T-helper 2 cell treated with Interferon-gamma antibody and Interleukin-4, amounts not matched to agents 100 ng/mL and 5 ng/mL, for 36 hours (primary cell): Measurements from ENCODE around the gene EDEM3. TPM values are rescaled to one million over a fixed set of nuclear protein-coding genes. Genes with fewer than 3 reads are reported as not detected.
"Not testable (repeated sequence)": the region's sequence is repeated elsewhere in the genome, so short reads cannot be mapped to it uniquely, and the experiment has no call there.

Source experiments
- intact Hi-C: fragments of 100-400 bp; cut with micrococcal nuclease; formaldehyde crosslinking; loops from one replicate; pipeline ENCODE4 v1.15.1; 2023
- total RNA-seq: library from RNA; stranded (reverse); gene quantifications from 2 replicates; pipeline ENCODE4 v1.2.3, GENCODE V29; 2022

EDEM3 gene
- total RNA-seq, 1 donor from 2014 or later = 48.9 TPM

DNA sequence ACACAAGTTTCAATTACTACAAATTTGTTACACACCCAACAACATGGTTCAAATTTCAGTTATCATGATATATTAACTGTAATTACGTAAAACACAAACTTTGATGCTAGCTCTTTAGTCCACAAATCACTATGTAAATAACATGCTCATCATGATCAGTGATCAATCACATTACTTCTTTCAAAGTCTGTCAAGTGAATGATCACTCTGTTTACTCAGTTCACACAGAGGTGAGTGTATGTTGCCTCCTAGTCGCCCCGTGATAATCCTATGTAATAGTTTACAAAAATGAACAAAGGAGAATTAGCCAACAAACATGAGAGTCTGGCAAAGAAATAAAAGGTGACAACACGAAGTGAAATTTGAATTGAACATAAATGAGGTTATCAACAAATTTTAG, 14.3 kb downstream of the EDEM3 start:
- intact Hi-C loops = no loop called here

DNA sequence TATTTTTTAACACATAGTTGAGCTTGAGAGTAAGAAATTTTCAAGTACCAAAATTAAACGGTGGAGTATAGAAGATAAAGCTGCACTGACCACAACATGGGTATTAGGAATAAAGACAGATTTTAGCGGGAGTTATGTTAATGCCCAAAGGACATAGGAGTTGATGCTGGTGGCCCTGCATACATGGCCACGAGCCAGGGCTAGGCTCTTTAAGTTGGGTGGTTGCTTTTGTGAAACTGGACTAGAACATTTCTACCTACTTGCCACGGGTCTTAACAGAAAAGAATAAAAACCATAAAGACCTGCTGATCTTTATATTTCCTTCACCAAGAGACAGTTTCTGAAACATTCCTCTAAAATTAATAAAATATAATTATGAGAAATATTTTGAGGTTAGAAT, 14.9 kb downstream of the EDEM3 start:
- intact Hi-C loops = no loop called here

DNA sequence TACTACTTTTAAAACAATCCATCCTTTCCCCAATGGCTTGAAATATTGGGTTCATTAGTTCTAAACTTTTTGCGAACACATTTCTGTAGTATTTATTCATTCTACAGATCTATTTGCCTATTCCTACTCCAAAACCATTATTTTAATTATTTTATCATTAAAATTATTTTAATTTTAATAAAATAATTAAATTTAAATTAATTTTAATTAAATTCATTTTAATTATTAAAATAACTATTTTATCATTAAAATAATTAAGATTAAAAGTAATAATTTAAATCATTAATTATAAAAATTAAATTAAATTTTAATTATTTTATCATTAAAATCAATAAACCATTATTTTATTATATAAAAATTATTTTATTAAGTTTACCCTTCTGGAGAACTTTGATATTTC, 15.6 kb downstream of the EDEM3 start:
- intact Hi-C loops = no loop called here

DNA sequence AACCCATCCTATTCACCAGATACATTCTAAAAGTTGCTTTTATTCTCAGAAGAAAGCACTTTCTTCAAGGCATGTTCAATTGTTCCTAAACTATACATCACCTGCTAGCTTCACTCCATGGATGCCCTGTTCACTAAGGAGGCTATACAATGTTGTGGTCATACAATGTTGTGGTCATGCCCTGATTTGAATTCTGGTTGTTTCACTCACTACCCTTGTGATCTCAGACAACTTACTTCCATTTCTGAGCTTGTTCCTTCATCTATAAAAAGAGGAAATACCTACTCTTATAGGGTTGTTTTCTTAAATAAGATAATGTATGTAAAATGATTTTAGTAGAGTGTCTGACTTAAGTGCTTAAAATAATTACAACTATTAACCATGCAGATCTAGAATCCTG, 19.7 kb downstream of the EDEM3 start:
- intact Hi-C loops = no loop called here

DNA sequence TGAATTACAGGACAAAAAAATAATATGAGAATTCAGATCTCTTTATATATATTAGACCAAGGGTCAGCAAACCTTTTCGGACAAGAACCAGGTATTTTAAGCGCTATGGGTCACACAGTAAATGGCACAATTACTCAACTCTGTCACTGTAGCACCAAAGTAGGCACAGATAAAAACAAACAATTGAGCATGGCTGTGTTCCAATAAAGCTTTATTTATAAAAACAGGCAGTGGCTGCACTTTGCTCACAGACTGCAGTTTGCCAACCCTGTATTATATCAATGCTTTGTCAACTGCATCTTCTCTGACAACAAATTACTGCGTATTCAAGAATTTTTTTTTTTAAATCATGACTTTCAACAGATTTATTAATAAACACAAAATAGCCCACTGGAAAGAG, 29.8 kb downstream of the EDEM3 start:
- intact Hi-C loops = no loop called here

DNA sequence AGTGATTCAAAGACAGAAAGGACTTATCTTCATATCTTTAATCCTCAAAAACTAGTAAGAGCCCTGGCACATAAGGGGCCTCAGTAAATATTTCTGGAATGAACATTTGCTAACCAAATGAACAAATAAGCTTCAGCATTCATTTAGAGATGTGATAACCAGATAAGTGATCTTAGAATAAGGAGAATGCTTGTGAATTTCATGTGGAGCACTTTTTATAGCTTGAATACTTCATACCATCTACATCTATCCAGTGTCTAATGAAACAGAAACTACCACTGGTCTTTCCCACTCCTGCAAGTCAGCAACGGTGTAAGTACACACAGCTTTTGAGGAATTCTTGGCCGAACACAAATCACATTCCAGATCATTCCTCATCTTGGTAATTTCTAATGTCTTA, 38.5 kb downstream of the EDEM3 start:
- intact Hi-C loops = no loop called here

DNA sequence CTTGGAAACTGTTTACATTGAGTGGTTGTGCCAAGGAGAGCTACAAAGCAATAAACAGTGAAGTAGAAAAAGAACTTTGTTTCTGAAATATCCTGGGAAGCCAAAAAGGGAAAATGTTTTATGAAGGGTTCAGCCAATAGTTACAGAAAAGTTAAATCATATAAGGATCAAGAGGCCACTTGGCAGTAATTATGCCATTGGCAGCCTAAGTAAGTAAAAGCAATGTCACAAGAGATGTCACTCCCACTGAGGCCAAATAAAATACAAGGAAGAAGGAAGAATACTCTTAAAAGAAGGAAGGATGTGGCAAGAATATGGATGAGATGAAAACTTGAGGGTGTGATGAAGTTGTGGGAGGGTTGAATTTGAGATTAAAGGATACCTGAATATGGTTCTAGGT, 45.2 kb downstream of the EDEM3 start:
- intact Hi-C loops = no loop called here

DNA sequence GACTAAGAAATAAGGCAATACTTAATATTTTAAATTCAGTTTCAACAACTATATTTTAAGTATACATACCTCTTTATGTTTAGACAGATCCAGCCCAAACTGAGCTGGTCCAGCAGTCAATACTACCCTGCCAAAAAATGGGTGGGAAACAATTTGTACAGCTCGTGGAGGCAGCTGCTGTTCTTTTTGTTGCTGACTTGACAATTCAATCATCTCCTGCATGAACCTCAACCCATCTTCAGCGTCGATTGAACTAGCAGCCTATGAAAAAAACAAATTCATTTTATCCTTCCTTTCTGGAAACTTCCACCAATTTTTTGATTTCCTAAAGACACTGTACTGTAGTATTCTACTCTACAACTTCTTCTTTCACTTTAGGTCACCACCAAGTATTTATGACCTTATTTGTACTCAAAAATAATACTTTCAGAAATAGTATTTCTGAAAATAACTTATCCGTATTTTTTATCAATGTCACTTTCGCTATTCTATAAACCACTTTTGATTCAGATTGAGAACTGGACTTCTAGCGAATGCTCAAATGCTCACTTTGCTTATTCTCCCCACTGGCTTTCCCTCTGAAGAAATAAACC, 46.5 kb downstream of the EDEM3 start:
- intact Hi-C loops = no loop called here

DNA sequence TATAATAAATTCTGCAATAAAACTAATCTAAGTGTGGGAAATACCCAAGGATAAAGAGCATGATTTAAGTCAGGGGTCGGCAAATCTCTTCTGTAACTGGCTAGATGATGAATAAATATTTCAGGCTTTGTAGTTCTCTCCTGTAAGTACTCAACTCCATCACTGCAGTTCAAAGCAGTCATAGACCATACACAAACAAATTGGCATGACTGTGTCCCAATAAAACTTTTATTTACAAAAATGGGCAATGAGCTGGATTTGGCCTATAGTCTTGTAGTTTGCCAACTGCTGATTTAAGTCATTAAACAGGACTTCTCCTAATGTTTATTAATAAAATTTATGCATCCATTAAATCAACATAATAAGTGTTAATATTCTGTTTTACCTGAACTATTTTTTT, 49.4 kb downstream of the EDEM3 start:
- intact Hi-C loops = no loop called here

DNA sequence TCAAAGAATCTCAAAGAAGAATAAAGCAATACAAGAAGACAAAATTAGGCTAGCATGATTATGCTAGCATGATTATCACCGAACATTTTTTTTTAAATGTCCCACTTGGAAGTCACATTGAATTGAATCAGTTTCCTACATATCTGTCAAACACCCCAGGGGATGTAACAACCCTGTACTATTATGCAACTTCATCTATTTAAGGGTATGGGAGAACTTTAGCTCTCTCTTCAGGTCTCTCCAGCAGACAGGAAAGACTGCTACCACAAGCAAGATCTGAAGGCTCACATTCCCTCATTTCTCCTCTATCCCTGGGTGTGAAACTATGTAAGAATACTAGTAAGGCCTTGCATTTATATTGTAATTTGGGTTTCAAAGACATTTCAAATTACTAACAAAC, 52.8 kb downstream of the EDEM3 start:
- intact Hi-C loops = no loop called here

DNA sequence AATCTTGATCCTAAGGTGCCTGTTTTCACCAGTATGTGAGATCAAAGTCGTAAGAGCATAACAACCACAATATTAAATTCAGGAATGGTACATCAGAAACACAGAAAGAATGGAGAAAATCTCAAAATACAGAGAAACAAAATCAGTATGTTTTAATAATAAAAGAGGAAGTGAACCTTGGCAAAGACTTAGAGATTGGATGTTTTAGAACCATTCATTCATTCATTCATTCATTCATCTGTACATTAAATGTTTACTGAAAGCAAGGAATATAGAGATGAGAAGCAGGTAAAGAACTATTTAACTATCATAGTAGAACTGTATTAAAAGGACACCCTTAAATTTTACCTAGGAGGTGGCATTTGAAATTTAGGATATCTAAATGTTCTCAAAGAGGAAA, 55.7 kb downstream of the EDEM3 start:
- intact Hi-C loops = no loop called here

DNA sequence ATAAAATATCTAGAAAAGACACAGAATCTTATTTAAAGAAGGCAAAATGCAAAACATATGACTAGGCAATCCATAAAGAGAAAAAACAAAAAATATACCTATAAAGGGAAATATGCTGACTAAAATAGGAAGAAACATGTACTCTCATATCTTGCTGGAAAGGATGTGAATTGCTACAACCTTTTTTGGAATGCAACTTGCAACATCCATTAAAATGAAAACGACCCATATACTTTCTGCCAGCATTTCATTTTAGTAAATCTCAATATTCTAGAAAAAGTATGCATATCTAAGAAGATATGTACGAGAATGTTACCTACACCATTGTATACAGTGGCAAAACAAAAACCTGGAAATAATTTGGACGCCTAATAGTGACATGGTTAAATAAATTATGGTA, 56.6 kb downstream of the EDEM3 start:
- intact Hi-C loops = no loop called here

DNA sequence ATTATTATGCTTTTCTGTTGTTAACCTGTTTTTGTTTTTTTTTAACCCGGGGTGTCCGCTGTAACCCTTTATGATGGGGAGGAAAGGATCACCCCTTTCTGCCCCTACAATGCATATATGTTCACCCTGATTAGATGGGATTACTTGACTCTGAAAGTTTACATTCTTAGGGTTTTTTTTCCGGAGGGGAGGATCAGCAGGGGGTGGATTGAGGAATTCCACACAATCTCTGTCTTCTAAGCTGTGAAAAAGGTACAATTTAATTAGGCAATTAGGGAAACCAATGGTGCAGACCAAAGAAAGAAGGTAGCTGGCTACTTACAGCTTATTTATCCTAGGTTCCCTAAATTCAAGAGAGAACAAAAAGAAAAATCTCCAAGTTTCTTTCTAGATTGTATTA, 58.3 kb downstream of the EDEM3 start:
- intact Hi-C loops = no loop called here

DNA sequence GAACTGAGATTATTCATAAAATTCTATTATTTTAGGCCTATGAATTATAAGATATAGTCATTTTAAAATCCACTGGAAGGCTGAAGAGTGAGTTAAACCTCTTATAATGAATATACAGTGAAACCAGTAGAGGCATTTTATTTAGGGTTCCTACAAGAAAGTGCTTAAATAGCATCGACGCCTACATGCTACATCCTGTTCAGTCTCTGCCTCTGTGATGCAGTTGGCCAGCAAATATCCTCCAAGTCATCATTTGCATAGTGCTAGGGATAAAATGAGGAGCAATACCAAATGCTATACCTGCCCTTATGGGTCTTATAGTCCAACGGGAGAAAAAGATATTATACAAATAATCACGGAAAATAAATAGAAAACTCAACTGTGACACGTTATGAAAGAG, 59.6 kb downstream of the EDEM3 start:
- intact Hi-C loops = no loop called here

DNA sequence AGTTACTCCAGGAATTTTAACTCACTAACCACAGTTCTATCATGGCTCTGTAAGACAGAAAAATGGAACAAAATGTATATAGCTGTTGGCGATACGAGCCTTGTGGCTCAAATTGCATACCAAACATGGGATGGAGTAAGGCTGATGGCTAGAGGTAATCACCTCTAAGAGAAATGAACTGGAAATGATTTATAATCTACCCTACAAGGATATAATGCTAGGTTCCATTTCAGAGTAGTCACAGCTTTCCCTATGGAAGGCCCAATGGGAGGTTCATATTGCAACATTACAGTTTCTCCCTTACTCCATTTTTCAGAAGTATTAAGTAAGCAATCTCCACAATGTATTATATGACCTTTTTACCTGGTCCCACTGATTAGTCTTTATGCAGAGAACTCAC, 61.6 kb downstream of the EDEM3 start:
- intact Hi-C loops = no loop called here

DNA sequence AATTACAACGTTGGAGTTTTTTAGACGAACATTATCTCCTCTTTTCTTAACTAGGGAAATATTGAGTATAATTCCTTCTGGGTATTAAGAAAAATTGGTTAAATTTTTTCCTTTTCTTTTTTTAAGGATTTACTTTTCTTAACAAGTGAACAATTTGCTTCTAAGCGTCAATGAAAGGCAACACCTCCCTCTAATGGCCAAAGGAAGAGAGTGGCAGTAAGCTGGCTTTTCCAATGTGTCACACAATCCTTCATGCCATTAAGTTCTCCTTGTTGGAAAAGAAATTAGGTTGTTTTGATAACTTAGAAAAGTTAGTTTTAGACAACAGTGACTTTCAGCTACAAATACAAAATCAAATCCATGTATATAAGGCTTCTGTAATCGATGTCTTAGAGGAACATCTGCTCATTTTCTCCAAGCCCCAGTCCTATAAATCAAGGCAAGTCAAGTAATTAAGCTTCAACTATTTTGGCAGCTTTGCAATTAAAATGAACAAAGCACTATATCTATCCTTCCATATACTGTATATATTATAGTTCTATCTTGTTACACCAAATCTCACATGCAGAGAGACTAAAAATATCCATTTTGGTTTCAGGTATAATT, 62.8 kb downstream of the EDEM3 start:
- intact Hi-C loops = no loop called here

DNA sequence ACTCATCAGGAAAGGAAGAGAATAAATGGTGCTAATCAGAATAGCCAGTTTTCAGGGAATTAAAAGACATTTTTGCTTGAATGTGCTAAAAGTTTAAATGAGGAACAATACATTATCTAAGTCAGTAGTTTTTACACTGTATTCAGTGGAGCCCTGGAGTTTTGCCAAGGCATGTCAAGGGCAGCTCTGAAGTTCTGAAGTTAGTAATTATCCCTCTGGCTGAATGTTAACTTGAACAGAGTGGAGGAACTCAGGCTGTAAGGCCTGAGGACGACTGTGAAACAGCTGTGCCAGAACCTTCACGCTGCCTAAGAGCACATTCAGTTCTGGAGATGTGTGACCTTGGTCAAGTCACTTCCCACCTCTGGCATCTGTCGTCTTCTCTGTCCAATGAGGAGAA, 68.1 kb downstream of the EDEM3 start:
- intact Hi-C loops = no loop called here

DNA sequence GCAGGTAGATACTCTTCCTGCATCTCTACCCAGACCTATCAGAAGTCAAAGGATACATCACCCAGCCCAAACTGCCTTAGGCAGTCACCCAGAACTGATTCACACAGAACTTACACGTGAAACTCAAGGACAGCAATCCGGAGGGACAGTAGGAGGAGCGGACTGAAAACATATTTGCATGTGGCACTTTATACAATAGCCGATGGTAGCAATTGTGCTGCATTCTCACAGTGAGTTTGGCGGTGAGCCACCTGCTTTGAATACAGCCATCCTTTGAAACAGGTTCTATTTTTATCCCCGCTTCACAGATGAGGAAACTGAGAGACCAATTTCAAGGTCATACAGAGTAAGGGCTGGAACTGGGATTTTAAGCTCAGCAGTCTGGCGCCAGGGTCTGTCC, 69.5 kb downstream of the EDEM3 start:
- intact Hi-C loops = no loop called here

DNA sequence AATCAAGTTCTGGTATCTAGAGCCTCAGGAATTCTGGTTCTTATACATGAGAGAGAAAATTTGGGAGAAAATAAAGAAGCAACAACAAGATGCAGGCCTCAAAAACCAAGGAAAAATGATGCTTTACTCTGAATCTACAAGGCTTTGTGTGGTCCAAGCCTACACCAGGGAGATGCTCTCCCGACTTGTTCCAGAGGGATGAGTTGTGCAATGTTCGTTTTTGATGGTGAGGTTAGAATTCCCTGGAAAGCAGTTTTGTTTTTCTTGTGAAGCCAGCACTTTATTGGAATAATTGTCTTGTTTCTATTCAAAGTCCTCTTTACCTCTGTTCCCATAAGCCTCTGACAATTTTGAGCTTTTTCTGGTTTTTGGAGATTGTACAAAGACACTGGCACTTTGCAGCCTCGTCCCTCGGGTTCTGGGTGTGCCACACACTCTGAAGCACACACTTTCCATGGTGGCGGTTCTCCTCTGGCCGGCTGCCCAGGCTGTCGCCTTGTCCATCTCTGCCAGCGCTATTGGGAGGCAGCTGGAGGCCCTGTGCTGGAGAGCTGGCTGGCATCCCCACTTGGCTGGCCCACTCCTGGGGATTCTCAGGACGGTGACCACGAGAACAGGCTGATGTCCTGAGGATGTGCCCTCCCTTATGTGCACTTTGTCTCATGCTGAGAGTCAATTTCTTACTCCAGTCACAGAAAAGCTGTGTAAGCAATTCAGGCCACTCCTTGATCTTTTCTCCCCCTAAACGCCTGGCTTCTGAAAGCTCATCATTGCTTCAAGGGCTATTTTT, 70.2 kb downstream of the EDEM3 start:
- intact Hi-C loops = no loop called here

DNA sequence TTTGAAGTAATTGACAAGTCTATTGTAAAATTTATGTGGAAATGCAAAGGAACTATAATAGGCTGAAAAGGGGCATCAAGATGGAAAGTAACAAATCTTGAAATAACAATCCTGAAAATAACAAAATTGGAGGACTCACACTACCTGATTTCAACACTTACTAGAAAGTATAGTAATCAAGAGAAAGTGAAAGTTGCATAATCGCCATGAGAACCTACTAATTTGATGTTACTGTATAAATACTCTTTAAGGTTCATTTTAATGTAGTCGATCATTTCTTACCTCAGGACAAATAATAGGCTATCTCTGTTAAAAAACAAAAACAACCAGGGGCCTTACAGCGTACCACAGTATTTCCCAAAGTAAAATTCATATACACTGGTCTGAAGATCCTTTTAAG, 71.7 kb downstream of the EDEM3 start:
- intact Hi-C loops = no loop called here

DNA sequence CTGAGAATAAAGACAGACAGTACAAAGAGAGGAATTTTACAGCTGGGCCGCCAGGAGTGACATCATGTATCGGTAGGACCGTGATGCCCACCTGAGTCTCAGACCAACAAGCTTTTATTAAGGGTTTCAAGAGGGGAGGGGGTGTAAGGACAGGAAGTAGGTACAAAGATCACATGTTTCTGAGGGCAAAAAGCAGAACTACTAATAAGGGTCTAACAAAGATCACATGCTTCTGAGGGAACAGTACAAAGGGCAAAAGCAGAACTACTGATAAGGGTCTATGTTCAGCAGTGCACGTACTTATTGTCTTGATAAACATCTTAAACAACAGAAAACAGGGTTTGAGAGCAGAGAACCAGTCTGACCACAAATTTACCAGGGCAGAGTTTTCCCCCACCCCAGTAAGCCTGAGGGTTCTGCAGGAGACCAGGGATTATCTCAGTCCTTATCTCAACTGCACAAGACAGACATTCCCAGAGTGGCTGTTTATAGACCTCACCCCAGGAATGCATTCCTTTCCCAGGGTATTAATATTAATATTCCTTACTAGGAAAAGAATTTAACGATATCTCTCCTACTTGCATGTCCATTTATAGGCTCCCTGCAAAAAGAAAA, 73.9 kb downstream of the EDEM3 start:
- intact Hi-C loops = not testable (repeated sequence)

DNA sequence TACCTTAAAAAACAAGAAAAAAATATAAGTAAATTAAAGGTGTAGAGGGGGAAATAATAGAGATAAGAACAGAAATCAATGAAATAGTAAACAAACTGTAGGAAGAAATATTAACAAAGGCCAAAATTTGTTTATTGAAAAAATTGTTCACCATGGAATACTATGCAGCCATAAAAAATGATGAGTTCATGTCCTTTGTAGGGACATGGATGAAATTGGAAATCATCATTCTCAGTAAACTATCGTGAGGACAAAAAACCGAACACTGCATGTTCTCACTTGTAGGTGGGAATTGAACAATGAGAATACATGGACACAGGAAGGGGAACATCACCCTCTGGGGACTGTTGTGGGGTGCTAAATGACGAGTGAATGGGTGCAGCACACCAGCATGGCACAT, 75.2 kb downstream of the EDEM3 start:
- intact Hi-C loops = not testable (repeated sequence)

DNA sequence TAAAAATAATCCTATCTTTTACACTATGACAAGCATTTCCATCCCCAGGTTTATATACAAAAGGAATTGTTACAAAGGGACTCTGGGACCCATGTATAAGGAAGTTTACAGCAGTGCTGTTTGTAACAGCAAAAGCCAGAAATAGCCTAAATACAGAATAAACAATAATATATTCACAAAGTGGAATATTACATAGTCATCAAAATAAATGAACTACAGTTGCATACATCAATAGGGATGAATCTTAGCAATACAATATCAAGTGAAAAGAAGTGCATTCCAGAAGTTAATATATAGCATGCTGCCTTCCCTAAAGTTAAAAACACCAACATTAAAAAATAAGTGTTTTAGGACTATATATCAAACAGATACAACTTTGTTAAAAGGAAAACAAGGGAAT, 77.3 kb downstream of the EDEM3 start:
- intact Hi-C loops = no loop called here
